BE2C (cell line): ENCODE measurements around the gene CPLANE1.
"Not testable (repeated sequence)": the region's sequence is repeated elsewhere in the genome, so short reads cannot be mapped to it uniquely, and the experiment has no call there.

ENCODE experiments used
- DNase-seq: peaks from one replicate; pipeline ENCODE4 v3.0.0-alpha.2; 2020
- H3K27me3 ChIP-seq: fragments of 250-450 bp; sonication (Bioruptor Pico); 2 replicates; pipeline ENCODE4 v1.5.1; 2020; ENCODE audit warnings: mild to moderate bottlenecking
- H3K36me3 ChIP-seq: fragments of 250-450 bp; sonication (Bioruptor Pico); 2 replicates; pipeline ENCODE4 v1.5.1; 2020; ENCODE audit warnings: mild to moderate bottlenecking
- H3K4me1 ChIP-seq: fragments of 250-450 bp; sonication (Bioruptor Pico); 2 replicates; pipeline ENCODE4 v1.5.1; 2020
- H3K4me3 ChIP-seq: 2 replicates; pipeline ENCODE4 v1.5.1; 2011; ENCODE audit warnings: low read depth, low read length
- H3K9me3 ChIP-seq: fragments of 250-450 bp; sonication (Bioruptor Pico); 2 replicates; pipeline ENCODE4 v1.5.1; 2020
- TF ChIP-seq, protein P1 (sequence below): IDR thresholded peaks from 2 replicates; pipeline ENCODE4 v1.5.1; 2012; ENCODE audit warnings: mild to moderate bottlenecking, low read depth, low read length

The CPLANE1 gene

GRCh38 chr5:37234288-37234687 is 14.9 kb downstream of the CPLANE1 start:
- no peak overlapping the region for H3K4me3 ChIP-seq
- H3K27me3 ChIP-seq = no peaks in the 10 kb centered on the region
- DNase-seq = no peak
- peaks cover 2% of the 10 kb centered on the region for H3K36me3 ChIP-seq
- H3K4me1 ChIP-seq = no peaks in the 10 kb centered on the region
- TF ChIP-seq, protein P1, sequence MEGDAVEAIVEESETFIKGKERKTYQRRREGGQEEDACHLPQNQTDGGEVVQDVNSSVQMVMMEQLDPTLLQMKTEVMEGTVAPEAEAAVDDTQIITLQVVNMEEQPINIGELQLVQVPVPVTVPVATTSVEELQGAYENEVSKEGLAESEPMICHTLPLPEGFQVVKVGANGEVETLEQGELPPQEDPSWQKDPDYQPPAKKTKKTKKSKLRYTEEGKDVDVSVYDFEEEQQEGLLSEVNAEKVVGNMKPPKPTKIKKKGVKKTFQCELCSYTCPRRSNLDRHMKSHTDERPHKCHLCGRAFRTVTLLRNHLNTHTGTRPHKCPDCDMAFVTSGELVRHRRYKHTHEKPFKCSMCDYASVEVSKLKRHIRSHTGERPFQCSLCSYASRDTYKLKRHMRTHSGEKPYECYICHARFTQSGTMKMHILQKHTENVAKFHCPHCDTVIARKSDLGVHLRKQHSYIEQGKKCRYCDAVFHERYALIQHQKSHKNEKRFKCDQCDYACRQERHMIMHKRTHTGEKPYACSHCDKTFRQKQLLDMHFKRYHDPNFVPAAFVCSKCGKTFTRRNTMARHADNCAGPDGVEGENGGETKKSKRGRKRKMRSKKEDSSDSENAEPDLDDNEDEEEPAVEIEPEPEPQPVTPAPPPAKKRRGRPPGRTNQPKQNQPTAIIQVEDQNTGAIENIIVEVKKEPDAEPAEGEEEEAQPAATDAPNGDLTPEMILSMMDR = no peak
- H3K9me3 ChIP-seq = no peaks in the 10 kb centered on the region

DNA sequence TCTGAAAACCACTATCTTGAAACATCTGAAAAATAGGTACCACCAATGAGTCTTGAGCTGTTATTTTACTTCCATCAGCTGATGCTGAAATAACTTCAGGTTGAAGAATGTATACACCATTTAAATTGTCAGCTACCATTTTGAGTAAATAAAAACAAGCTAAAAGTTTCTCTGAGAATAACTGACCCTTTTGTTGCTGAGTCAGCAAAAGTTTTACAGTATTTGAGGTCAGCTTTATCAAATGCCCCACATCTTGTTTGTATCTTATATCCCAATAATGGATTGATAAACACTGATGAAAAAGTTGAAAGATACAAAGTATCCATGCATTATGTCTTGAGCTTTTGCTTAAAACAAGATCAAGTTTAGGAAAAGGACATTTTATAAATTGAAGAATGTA is 22.8 kb downstream of the CPLANE1 start:
- DNase-seq = no peak
- Histone ChIP-seq H3K4me1 (peaks cover 3% of the 10 kb centered on the region; the same call in 1 of the 2 replicates), H3K27me3 (no peaks in the 10 kb centered on the region), H3K36me3 (no peaks in the 10 kb centered on the region; the same call in 1 of the 2 replicates), H3K4me3 (no peak overlapping the region), H3K9me3 (no peaks in the 10 kb centered on the region)
- TF ChIP-seq, protein P1 = no peak

GRCh38 chr5:37222181-37222580 is 27.0 kb downstream of the CPLANE1 start:
- Histone ChIP-seq H3K36me3 (peaks cover 5% of the 10 kb centered on the region), H3K9me3 (no peaks in the 10 kb centered on the region), H3K27me3 (no peaks in the 10 kb centered on the region), H3K4me3 (no peak overlapping the region), H3K4me1 (no peaks in the 10 kb centered on the region; the same call in 1 of the 2 replicates)
- no peak for DNase-seq
- TF ChIP-seq, protein P1 = no peak

GRCh38 chr5:37220426-37220825 is 28.8 kb downstream of the CPLANE1 start:
- not testable (repeated sequence) for H3K9me3 ChIP-seq, H3K27me3 ChIP-seq, H3K4me1 ChIP-seq, DNase-seq, H3K4me3 ChIP-seq, H3K36me3 ChIP-seq

GRCh38 chr5:37219384-37219783 is 29.8 kb downstream of the CPLANE1 start:
- DNase-seq = not testable (repeated sequence)

DNA sequence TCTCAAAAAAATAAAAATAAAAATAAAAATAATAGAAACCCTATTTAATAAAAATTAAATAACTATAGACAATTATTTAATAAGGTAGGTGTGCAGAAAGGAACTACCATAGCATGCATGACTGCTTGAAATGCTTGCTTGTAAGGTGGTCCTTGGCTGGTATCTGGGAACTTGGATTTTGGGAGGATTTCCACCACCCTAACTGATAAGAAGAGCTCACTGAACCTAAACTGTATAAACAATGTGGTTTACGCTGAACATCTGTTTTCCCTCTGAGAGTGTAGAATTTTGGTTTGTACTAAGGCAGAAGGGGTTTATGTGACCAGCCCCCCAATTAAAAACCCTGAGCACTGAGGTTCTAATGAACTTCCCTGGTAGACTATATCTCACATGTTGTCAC is 31.2 kb downstream of the CPLANE1 start:
- Histone ChIP-seq H3K4me1 (no peaks in the 10 kb centered on the region), H3K27me3 (no peaks in the 10 kb centered on the region), H3K9me3 (no peaks in the 10 kb centered on the region), H3K4me3 (no peak overlapping the region), H3K36me3 (peaks cover 5% of the 10 kb centered on the region)
- TF ChIP-seq, protein P1 = no peak
- no peak for DNase-seq

More at GRCh38 chr5:37219384-37219783, 29.8 kb downstream of the CPLANE1 start:
- not testable (repeated sequence) for H3K27me3 ChIP-seq, H3K9me3 ChIP-seq, H3K4me3 ChIP-seq, H3K36me3 ChIP-seq, H3K4me1 ChIP-seq

DNA sequence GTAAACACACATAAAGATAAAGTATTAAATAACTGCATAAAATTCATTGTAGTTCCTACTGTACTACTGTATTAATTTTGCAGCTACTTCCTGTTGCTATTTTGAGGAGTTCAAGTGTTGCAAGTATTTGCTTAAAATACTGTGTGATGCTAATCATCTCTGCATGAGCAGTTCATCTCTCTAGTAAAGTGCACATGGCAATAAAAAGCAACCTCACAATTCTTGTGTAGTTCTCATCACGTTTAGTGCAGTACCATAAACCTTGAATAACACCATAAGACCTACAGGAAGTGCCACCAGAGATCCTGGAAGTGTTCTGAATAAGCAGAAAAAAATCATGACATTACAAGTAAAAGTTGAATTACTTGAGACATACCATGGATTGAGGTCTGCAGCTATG is 34.6 kb downstream of the CPLANE1 start:
- Histone ChIP-seq H3K4me3 (no peak overlapping the region), H3K4me1 (no peaks in the 10 kb centered on the region), H3K9me3 (no peaks in the 10 kb centered on the region), H3K36me3 (peaks cover 5% of the 10 kb centered on the region), H3K27me3 (no peaks in the 10 kb centered on the region)
- no peak for DNase-seq
- TF ChIP-seq, protein P1 = no peak
